Left kidney (tissue), 2 donors: ENCODE data around the gene TRAPPC5. TPM values are rescaled to one million over a fixed set of nuclear protein-coding genes. Genes with fewer than 3 reads are reported as not detected.

ENCODE experiments used
- DNase-seq: peaks from one replicate; pipeline ENCODE4 v3.0.0-alpha.2; 2013
- polyA plus RNA-seq: library from polyadenylated mRNA; unstranded; fragments of 120-200 nt; gene quantifications from one replicate; pipeline ENCODE4 v1.2.1, GENCODE V29; 2013; ENCODE audit not compliant: insufficient read length

TRAPPC5 gene
- polyA plus RNA-seq, 1 donor: 34.1 TPM

- no peak for DNase-seq
These were observed 49.9 kb downstream of the TRAPPC5 start for GRCh38 chr19:7730286-7731217.

GRCh38 chr19:7731218-7731595, 50.6 kb downstream of the TRAPPC5 start:
- no peak for DNase-seq

GRCh38 chr19:7731615-7732014, 51.0 kb downstream of the TRAPPC5 start:
- no peak for DNase-seq

- no peak for DNase-seq
These were observed 51.4 kb downstream of the TRAPPC5 start, which contains the start of gene CLEC4G for GRCh38 chr19:7732045-7732444. CLEC4G (minus strand) TSS chr19:7732110; CDS start chr19:7732102, 8 bp downstream.

GRCh38 chr19:7733376-7733775, 52.7 kb downstream of the TRAPPC5 start:
- no peak for DNase-seq

- no peak for DNase-seq
These were observed 53.9 kb downstream of the TRAPPC5 start for GRCh38 chr19:7734220-7735203.

- DNase-seq: no peak
These were observed 55.5 kb downstream of the TRAPPC5 start for GRCh38 chr19:7736148-7736547.

GRCh38 chr19:7737215-7737614, 56.6 kb downstream of the TRAPPC5 start:
- no peak for DNase-seq

Other genes with a start within 250 kb of the TRAPPC5 start
- gene PEX11G, start 191.8 kb upstream of the TRAPPC5 start, polyA plus RNA-seq: 4.3 TPM
- 34.6 TPM for gene ZNF358, start 164.7 kb upstream of the TRAPPC5 start, polyA plus RNA-seq
- 17.0 TPM for gene MCOLN1, start 158.2 kb upstream of the TRAPPC5 start, polyA plus RNA-seq
- gene PNPLA6, start 145.1 kb upstream of the TRAPPC5 start, polyA plus RNA-seq: 35.1 TPM
- gene CAMSAP3, start 85.0 kb upstream of the TRAPPC5 start, polyA plus RNA-seq: 18.9 TPM
- 29.4 TPM for gene XAB2, start 51.3 kb upstream of the TRAPPC5 start, polyA plus RNA-seq
- 114 TPM for gene PET100, start 51.0 kb upstream of the TRAPPC5 start, polyA plus RNA-seq
- gene PCP2, start 47.1 kb upstream of the TRAPPC5 start, polyA plus RNA-seq: 0.80 TPM
- 74.5 TPM for gene STXBP2, start 43.7 kb upstream of the TRAPPC5 start, polyA plus RNA-seq
- 0.40 TPM for gene RETN, start 11.8 kb upstream of the TRAPPC5 start, polyA plus RNA-seq
- not detected for gene MCEMP1, start 3.7 kb upstream of the TRAPPC5 start, polyA plus RNA-seq
- not detected for gene FCER2, start 21.3 kb downstream of the TRAPPC5 start, polyA plus RNA-seq
- gene CLEC4G, start 51.3 kb downstream of the TRAPPC5 start, polyA plus RNA-seq: not detected
- 1.4 TPM for gene CD209, start 66.7 kb downstream of the TRAPPC5 start, polyA plus RNA-seq
- 1.8 TPM for gene CLEC4M, start 82.4 kb downstream of the TRAPPC5 start, polyA plus RNA-seq
- gene EVI5L, start 149.4 kb downstream of the TRAPPC5 start, polyA plus RNA-seq: 16.5 TPM
- 5.9 TPM for gene PRR36, start 193.6 kb downstream of the TRAPPC5 start, polyA plus RNA-seq
- 2.0 TPM for gene LRRC8E, start 207.7 kb downstream of the TRAPPC5 start, polyA plus RNA-seq
- 26.9 TPM for gene MAP2K7, start 223.0 kb downstream of the TRAPPC5 start, polyA plus RNA-seq
- gene TGFBR3L, start 234.0 kb downstream of the TRAPPC5 start, polyA plus RNA-seq: 0.42 TPM
- 12.6 TPM for gene SNAPC2, start 239.5 kb downstream of the TRAPPC5 start, polyA plus RNA-seq
- 12.6 TPM for gene CTXN1, start 245.3 kb downstream of the TRAPPC5 start, polyA plus RNA-seq